ENCODE data around the gene GNB1. TPM values are rescaled to one million over a fixed set of nuclear protein-coding genes. Genes with fewer than 3 reads are reported as not detected.

Gene GNB1
- total RNA-seq, 1 donor from 2014 or later, result 474 TPM

- H3K27me3 Mint-ChIP-seq (ENCODE audit: low read depth), result peaks cover 34% of the 10 kb centered on the region
- peaks cover 40% of the 10 kb centered on the region for H3K4me1 Mint-ChIP-seq
- H3K36me3 Mint-ChIP-seq (ENCODE audit: low read depth), result peaks cover 6% of the 10 kb centered on the region
- H3K4me3 Mint-ChIP-seq, result peak overlapping the region; percentile 92
- no peak for TF ChIP-seq CTCF (conservative IDR thresholded peaks at IDR 0.05)
- DNase-seq (ENCODE audit: low read depth, low spot score), result no peak
- H3K9me3 Mint-ChIP-seq, result no peaks in the 10 kb centered on the region
- no peak overlapping the region for H3K27ac Mint-ChIP-seq (ENCODE audit: unreplicated experiment)
Measured at GRCh38 chr1:1781526-1781903, 109.4 kb downstream of the GNB1 start.

GRCh38 chr1:1780598-1781525 lies 110.0 kb downstream of the GNB1 start:
- H3K4me3 Mint-ChIP-seq, result peak overlapping the region; percentile 92

GRCh38 chr1:1779691-1780597 lies 110.9 kb downstream of the GNB1 start:
- Mint-ChIP-seq H3K4me3 (peak overlapping the region; percentile 92), H3K27me3 (ENCODE audit: low read depth) (peaks cover 37% of the 10 kb centered on the region), H3K4me1 (peaks cover 54% of the 10 kb centered on the region), H3K27ac (ENCODE audit: unreplicated experiment) (no peak overlapping the region), H3K36me3 (ENCODE audit: low read depth) (peaks cover 10% of the 10 kb centered on the region), H3K9me3 (no peaks in the 10 kb centered on the region)
- DNase-seq (ENCODE audit: low read depth, low spot score), result no peak
- no peak for TF ChIP-seq CTCF (conservative IDR thresholded peaks at IDR 0.05)

More at GRCh38 chr1:1780598-1781525, 110.0 kb downstream of the GNB1 start:
- Mint-ChIP-seq H3K9me3 (no peaks in the 10 kb centered on the region), H3K27ac (ENCODE audit: unreplicated experiment) (no peak overlapping the region), H3K27me3 (ENCODE audit: low read depth) (peaks cover 34% of the 10 kb centered on the region), H3K36me3 (ENCODE audit: low read depth) (peaks cover 10% of the 10 kb centered on the region), H3K4me1 (peaks cover 45% of the 10 kb centered on the region)
- TF ChIP-seq CTCF (conservative IDR thresholded peaks at IDR 0.05), result no peak
- no peak for DNase-seq (ENCODE audit: low read depth, low spot score)

- DNase-seq (ENCODE audit: low read depth, low spot score), result no peak
- H3K27ac Mint-ChIP-seq (ENCODE audit: unreplicated experiment), result no peak overlapping the region
Measured at GRCh38 chr1:1779320-1779675, 111.6 kb downstream of the GNB1 start.

More at GRCh38 chr1:1779320-1779675, 111.6 kb downstream of the GNB1 start:
- Mint-ChIP-seq H3K27me3 (ENCODE audit: low read depth) (peaks cover 37% of the 10 kb centered on the region), H3K9me3 (no peaks in the 10 kb centered on the region), H3K4me1 (peaks cover 54% of the 10 kb centered on the region), H3K36me3 (ENCODE audit: low read depth) (peaks cover 10% of the 10 kb centered on the region), H3K4me3 (peak overlapping the region; percentile 92)
- TF ChIP-seq CTCF (conservative IDR thresholded peaks at IDR 0.05), result no peak
